ENCODE data around the gene GNL1.

DNA sequence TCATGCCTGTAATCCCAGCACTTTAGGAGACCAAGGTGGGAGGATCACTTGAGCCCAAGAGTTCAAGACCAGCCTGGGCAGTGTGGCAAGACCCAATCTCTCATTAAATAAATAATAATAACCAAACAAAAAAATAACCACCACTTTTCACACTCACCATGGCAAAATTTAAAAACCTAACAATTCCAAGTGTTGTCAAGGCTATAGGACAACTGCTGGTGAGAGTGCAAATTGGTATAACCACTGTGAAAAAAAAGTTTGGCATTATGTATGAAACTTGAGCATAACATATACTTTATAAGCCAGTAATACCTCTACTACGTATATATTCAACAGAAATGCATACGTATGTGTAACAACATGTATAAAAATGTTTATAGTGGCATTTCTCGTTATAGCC is 4.6 kb upstream of the GNL1 start:
- TF ChIP-seq POLR2A (IDR thresholded peaks at IDR 0.05) (no peak), CTCF (IDR thresholded peaks at IDR 0.05) (no peak), EP300 (IDR thresholded peaks at IDR 0.05) (no peak)

Data from ovary (tissue), 3 donors.